Vagina (tissue), 2 donors: Measurements from ENCODE around the gene LRRN2. TPM values are rescaled to one million over a fixed set of nuclear protein-coding genes. Genes with fewer than 3 reads are reported as not detected.

Experiments used
- DNase-seq, 2 donors: peaks; one replicate each; pipeline ENCODE4 v3.0.0-alpha.2; 2017; ENCODE audit errors: extremely low spot score in 2 of 2
- H3K27ac ChIP-seq: fragments of 200-600 bp; sonication (generic); one replicate; pipeline ENCODE4 v1.5.1; 2019
- H3K27me3 ChIP-seq: fragments of 200-600 bp; sonication (generic); one replicate; pipeline ENCODE4 v1.5.1; 2019
- H3K36me3 ChIP-seq, 2 donors: fragments of 200-600 bp; sonication (generic); one replicate each; pipeline ENCODE4 v1.5.1; 2017 to 2019
- H3K4me1 ChIP-seq: fragments of 200-600 bp; sonication (generic); one replicate; pipeline ENCODE4 v1.5.1; 2019
- H3K4me3 ChIP-seq, 2 donors: fragments of 200-600 bp; sonication (generic); 1 replicate in 1 of 2; 2 replicates in 1 of 2; pipeline ENCODE4 v1.5.1; 2016 to 2019
- H3K9me3 ChIP-seq: fragments of 200-600 bp; sonication (generic); one replicate; pipeline ENCODE4 v1.5.1; 2019
- CTCF ChIP-seq, 3 experiments: fragments of 450-650 bp in 2 of 3; fragments of 200-600 bp in 1 of 3; sonication (generic) in 1 of 3; IDR thresholded peaks; one replicate each; pipeline ENCODE4 v1.5.1; 2017 to 2019; ENCODE audit warnings: antibody characterized with exemption in 3 of 3, mild to moderate bottlenecking in 2 of 3, moderate library complexity in 2 of 3
- POLR2A ChIP-seq, 2 donors: fragments of 450-650 bp; IDR thresholded peaks; one replicate each; pipeline ENCODE4 v1.6.1; 2017; ENCODE audit warnings: antibody characterized with exemption in 2 of 2, mild to moderate bottlenecking in 2 of 2, moderate library complexity in 2 of 2
- POLR2AphosphoS5 ChIP-seq, 2 donors: sonication (generic); formaldehyde crosslinking; IDR thresholded peaks; one replicate each; pipeline ENCODE4 v1.9.0; 2017; ENCODE audit warnings: antibody characterized with exemption in 2 of 2, mild to moderate bottlenecking in 2 of 2, low read depth in 1 of 2; ENCODE audit not compliant: insufficient read depth in 1 of 2
- intact Hi-C: fragments of 100-400 bp; cut with DNase I; formaldehyde crosslinking; loops from one replicate; pipeline ENCODE4 v1.15.1; 2023
- total RNA-seq: library from RNA; depleted of rRNA; stranded (reverse); fragments of >200 nt; gene quantifications from one replicate; pipeline ENCODE4 v1.2.3, GENCODE V29; 2016

The LRRN2 gene
- total RNA-seq, 1 donor from 2014 or later, result 3.4 TPM

- intact Hi-C loops, result no loop called here
- no peak overlapping the region for H3K27ac ChIP-seq
- no peak overlapping the region for H3K4me3 ChIP-seq
- H3K27me3 ChIP-seq, result no peaks in the 10 kb centered on the region
- no peaks in the 10 kb centered on the region for H3K9me3 ChIP-seq
- no peaks in the 10 kb centered on the region for H3K4me1 ChIP-seq
- TF ChIP-seq POLR2AphosphoS5 (IDR thresholded peaks at IDR 0.05; ENCODE audit: insufficient read depth in 1 of 2, low read depth in 1 of 2) (no peak), POLR2A (IDR thresholded peaks at IDR 0.05) (no peak), CTCF (IDR thresholded peaks at IDR 0.05) (no peak)
- DNase-seq, result no peak
- no peaks in the 10 kb centered on the region for H3K36me3 ChIP-seq
Observed at GRCh38 chr1:204607910-204608309, 77.6 kb downstream of the LRRN2 start.

GRCh38 chr1:204605791-204606190 is 79.7 kb downstream of the LRRN2 start:
- no peak overlapping the region for H3K27ac ChIP-seq
- H3K4me3 ChIP-seq, result no peak overlapping the region
- no peaks in the 10 kb centered on the region for H3K36me3 ChIP-seq
- intact Hi-C loops, result no loop called here
- DNase-seq, result no peak
- TF ChIP-seq CTCF (IDR thresholded peaks at IDR 0.05) (no peak), POLR2AphosphoS5 (IDR thresholded peaks at IDR 0.05; ENCODE audit: insufficient read depth in 1 of 2, low read depth in 1 of 2) (no peak), POLR2A (IDR thresholded peaks at IDR 0.05) (no peak)
- no peaks in the 10 kb centered on the region for H3K9me3 ChIP-seq
- H3K27me3 ChIP-seq, result no peaks in the 10 kb centered on the region
- no peaks in the 10 kb centered on the region for H3K4me1 ChIP-seq

GRCh38 chr1:204602871-204603542 is 82.5 kb downstream of the LRRN2 start:
- H3K9me3 ChIP-seq, result no peaks in the 10 kb centered on the region
- no peaks in the 10 kb centered on the region for H3K4me1 ChIP-seq
- intact Hi-C loops, result no loop called here
- H3K27me3 ChIP-seq, result no peaks in the 10 kb centered on the region
- no peak for TF ChIP-seq POLR2AphosphoS5 (IDR thresholded peaks at IDR 0.05; ENCODE audit: insufficient read depth in 1 of 2, low read depth in 1 of 2)
- TF ChIP-seq POLR2A (IDR thresholded peaks at IDR 0.05), result no peak
- no peak for TF ChIP-seq CTCF (IDR thresholded peaks at IDR 0.05)
- H3K36me3 ChIP-seq, result no peaks in the 10 kb centered on the region
- H3K27ac ChIP-seq, result no peak overlapping the region
- no peak overlapping the region for H3K4me3 ChIP-seq
- no peak for DNase-seq

- no peaks in the 10 kb centered on the region for H3K27me3 ChIP-seq
- intact Hi-C loops, result no loop called here
- no peaks in the 10 kb centered on the region for H3K9me3 ChIP-seq
- H3K27ac ChIP-seq, result no peak overlapping the region
- H3K4me1 ChIP-seq, result no peaks in the 10 kb centered on the region
- no peaks in the 10 kb centered on the region for H3K36me3 ChIP-seq
- no peak overlapping the region for H3K4me3 ChIP-seq
- DNase-seq, result no peak
- TF ChIP-seq POLR2A (IDR thresholded peaks at IDR 0.05), result no peak
- TF ChIP-seq CTCF (IDR thresholded peaks at IDR 0.05), result no peak
- no peak for TF ChIP-seq POLR2AphosphoS5 (IDR thresholded peaks at IDR 0.05; ENCODE audit: insufficient read depth in 1 of 2, low read depth in 1 of 2)
Observed at GRCh38 chr1:204602111-204602579, 83.4 kb downstream of the LRRN2 start.

- Histone ChIP-seq H3K27me3 (no peaks in the 10 kb centered on the region), H3K4me3 (no peak overlapping the region), H3K9me3 (no peaks in the 10 kb centered on the region), H3K27ac (no peak overlapping the region), H3K4me1 (no peaks in the 10 kb centered on the region), H3K36me3 (no peaks in the 10 kb centered on the region)
- intact Hi-C loops, result no loop called here
- no peak for DNase-seq
- TF ChIP-seq POLR2AphosphoS5 (IDR thresholded peaks at IDR 0.05; ENCODE audit: insufficient read depth in 1 of 2, low read depth in 1 of 2) (no peak), CTCF (IDR thresholded peaks at IDR 0.05) (no peak), POLR2A (IDR thresholded peaks at IDR 0.05) (no peak)
Observed at GRCh38 chr1:204600968-204601367, 84.6 kb downstream of the LRRN2 start.
